ENCODE measurements around the gene MOGAT2.

Gene MOGAT2

DNA sequence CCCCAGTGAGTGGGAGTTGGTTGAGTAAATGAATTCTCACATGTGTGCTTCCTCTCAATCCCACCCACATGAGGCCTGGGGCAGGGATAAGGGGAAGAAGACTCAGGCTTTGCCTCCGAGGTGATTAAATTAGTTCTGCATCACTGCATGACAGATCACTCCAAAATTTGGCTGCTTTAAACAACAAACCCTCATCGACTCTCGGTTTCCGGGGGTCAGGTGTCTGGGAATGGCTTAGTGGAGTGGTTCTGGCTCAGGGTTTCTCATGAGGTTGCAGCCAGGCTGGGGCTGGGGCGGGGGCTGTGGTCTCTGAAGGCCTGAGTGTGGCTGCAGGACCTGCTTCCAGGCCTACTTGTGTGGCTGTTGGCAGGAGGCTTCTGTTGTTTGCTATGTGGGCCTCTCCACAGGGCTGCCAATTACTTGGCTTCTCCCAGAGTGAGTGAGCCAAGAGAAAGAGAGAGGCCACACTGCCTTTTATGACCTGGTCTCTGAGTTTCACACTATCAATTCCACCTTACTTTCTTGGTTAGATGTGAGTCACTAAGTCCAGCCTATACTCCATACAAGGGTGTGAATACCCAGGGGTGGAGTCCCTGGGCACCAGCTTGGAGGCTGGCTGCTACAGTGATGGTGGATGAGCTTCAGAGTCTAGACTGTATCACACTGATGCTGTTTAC is 15.9 kb downstream of the MOGAT2 start:
- no peak overlapping the region for H3K4me3 ChIP-seq (replicated peaks; ENCODE audit: insufficient read depth, low read length)
- no peak for DNase-seq (ENCODE audit: low read depth in 1 of 2, low spot score in 1 of 2)
- TF ChIP-seq, protein P1, sequence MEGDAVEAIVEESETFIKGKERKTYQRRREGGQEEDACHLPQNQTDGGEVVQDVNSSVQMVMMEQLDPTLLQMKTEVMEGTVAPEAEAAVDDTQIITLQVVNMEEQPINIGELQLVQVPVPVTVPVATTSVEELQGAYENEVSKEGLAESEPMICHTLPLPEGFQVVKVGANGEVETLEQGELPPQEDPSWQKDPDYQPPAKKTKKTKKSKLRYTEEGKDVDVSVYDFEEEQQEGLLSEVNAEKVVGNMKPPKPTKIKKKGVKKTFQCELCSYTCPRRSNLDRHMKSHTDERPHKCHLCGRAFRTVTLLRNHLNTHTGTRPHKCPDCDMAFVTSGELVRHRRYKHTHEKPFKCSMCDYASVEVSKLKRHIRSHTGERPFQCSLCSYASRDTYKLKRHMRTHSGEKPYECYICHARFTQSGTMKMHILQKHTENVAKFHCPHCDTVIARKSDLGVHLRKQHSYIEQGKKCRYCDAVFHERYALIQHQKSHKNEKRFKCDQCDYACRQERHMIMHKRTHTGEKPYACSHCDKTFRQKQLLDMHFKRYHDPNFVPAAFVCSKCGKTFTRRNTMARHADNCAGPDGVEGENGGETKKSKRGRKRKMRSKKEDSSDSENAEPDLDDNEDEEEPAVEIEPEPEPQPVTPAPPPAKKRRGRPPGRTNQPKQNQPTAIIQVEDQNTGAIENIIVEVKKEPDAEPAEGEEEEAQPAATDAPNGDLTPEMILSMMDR (IDR thresholded peaks at IDR 0.05; ENCODE audit: insufficient read depth, low read length): no peak
- TF ChIP-seq SPI1 (IDR thresholded peaks at IDR 0.05; ENCODE audit: borderline replicate concordance, low read depth) (no peak), POLR2AphosphoS5 (IDR thresholded peaks at IDR 0.05; ENCODE audit: low read depth) (no peak)
- no peaks in the 10 kb centered on the region for H3K27me3 ChIP-seq (ENCODE audit: insufficient read depth, poor library complexity, severe bottlenecking)
- no peak overlapping the region for H3K27ac ChIP-seq (replicated peaks)

GRCh38 chr11:75734491-75735180 is 17.0 kb downstream of the MOGAT2 start:
- TF ChIP-seq SPI1 (IDR thresholded peaks at IDR 0.05; ENCODE audit: borderline replicate concordance, low read depth) (no peak), GABPA (IDR thresholded peaks at IDR 0.05; ENCODE audit: low read depth) (no peak), POLR2AphosphoS5 (IDR thresholded peaks at IDR 0.05; ENCODE audit: low read depth) (no peak)
- TF ChIP-seq, protein P1 (IDR thresholded peaks at IDR 0.05; ENCODE audit: insufficient read depth, low read length): no peak
- TF ChIP-seq, protein P2, sequence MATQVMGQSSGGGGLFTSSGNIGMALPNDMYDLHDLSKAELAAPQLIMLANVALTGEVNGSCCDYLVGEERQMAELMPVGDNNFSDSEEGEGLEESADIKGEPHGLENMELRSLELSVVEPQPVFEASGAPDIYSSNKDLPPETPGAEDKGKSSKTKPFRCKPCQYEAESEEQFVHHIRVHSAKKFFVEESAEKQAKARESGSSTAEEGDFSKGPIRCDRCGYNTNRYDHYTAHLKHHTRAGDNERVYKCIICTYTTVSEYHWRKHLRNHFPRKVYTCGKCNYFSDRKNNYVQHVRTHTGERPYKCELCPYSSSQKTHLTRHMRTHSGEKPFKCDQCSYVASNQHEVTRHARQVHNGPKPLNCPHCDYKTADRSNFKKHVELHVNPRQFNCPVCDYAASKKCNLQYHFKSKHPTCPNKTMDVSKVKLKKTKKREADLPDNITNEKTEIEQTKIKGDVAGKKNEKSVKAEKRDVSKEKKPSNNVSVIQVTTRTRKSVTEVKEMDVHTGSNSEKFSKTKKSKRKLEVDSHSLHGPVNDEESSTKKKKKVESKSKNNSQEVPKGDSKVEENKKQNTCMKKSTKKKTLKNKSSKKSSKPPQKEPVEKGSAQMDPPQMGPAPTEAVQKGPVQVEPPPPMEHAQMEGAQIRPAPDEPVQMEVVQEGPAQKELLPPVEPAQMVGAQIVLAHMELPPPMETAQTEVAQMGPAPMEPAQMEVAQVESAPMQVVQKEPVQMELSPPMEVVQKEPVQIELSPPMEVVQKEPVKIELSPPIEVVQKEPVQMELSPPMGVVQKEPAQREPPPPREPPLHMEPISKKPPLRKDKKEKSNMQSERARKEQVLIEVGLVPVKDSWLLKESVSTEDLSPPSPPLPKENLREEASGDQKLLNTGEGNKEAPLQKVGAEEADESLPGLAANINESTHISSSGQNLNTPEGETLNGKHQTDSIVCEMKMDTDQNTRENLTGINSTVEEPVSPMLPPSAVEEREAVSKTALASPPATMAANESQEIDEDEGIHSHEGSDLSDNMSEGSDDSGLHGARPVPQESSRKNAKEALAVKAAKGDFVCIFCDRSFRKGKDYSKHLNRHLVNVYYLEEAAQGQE (IDR thresholded peaks at IDR 0.05; ENCODE audit: insufficient replicate concordance, low read depth): no peak
- DNase-seq (ENCODE audit: low read depth in 1 of 2, low spot score in 1 of 2): no peak
- Histone ChIP-seq H3K27me3 (ENCODE audit: insufficient read depth, poor library complexity, severe bottlenecking) (no peaks in the 10 kb centered on the region), H3K27ac (replicated peaks) (no peak overlapping the region), H3K4me3 (replicated peaks; ENCODE audit: insufficient read depth, low read length) (no peak overlapping the region)

GRCh38 chr11:75735181-75735845 is 17.7 kb downstream of the MOGAT2 start:
- no peak for TF ChIP-seq GABPA (IDR thresholded peaks at IDR 0.05; ENCODE audit: low read depth)
- TF ChIP-seq SPI1 (IDR thresholded peaks at IDR 0.05; ENCODE audit: borderline replicate concordance, low read depth): no peak
- no peak for TF ChIP-seq POLR2AphosphoS5 (IDR thresholded peaks at IDR 0.05; ENCODE audit: low read depth)
- DNase-seq (ENCODE audit: low read depth in 1 of 2, low spot score in 1 of 2): no peak
- H3K27me3 ChIP-seq (ENCODE audit: insufficient read depth, poor library complexity, severe bottlenecking): no peaks in the 10 kb centered on the region
- no peak overlapping the region for H3K27ac ChIP-seq (replicated peaks)
- no peak overlapping the region for H3K4me3 ChIP-seq (replicated peaks; ENCODE audit: insufficient read depth, low read length)

DNA sequence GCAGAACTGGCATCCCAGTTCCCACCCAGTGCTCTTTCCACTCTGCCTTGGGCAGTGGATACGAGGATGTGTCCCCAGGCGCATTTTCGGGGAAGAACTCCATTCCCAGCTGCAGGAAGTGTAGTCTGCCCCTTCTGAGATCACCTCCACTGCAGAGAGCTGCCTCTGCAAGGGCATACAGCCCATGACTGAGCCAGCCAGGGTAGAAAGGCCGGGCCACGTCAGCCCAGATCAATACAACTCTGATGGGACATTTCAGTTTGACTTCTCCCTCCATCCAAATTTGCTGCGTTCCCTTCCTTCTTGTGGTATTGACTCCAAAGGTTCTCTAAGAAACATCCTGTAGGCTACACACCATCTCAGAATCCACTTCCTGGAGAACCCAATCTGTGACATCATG is 19.7 kb downstream of the MOGAT2 start:
- no peak for TF ChIP-seq POLR2AphosphoS5 (IDR thresholded peaks at IDR 0.05; ENCODE audit: low read depth)
- TF ChIP-seq, protein P2 (IDR thresholded peaks at IDR 0.05; ENCODE audit: insufficient replicate concordance, low read depth): no peak
- TF ChIP-seq GABPA (IDR thresholded peaks at IDR 0.05; ENCODE audit: low read depth): no peak
- TF ChIP-seq, protein P1 (IDR thresholded peaks at IDR 0.05; ENCODE audit: insufficient read depth, low read length): no peak
- TF ChIP-seq SPI1 (IDR thresholded peaks at IDR 0.05; ENCODE audit: borderline replicate concordance, low read depth): no peak
- Histone ChIP-seq H3K27me3 (ENCODE audit: insufficient read depth, poor library complexity, severe bottlenecking) (no peaks in the 10 kb centered on the region), H3K27ac (replicated peaks) (no peak overlapping the region), H3K4me3 (replicated peaks; ENCODE audit: insufficient read depth, low read length) (no peak overlapping the region)
- no peak for DNase-seq (ENCODE audit: low read depth in 1 of 2, low spot score in 1 of 2)
